HEK293 (cell line): ENCODE data around the gene CD300LB.

Source experiments
- CTCF ChIA-PET: fragments of 350-600 bp; formaldehyde crosslinking; extraction: SDS; loops from one replicate; lab custom pipeline; 2021; ENCODE audit warnings: antibody characterized with exemption; lab: Yijun Ruan, JAX
- POLR2A ChIA-PET: fragments of 300-600 bp; formaldehyde crosslinking; extraction: SDS; loops from one replicate; lab custom pipeline; 2020; ENCODE audit warnings: antibody characterized with exemption, inconsistent platforms; lab: Yijun Ruan, JAX
- H3K27ac ChIP-seq: fragments of 200-500 bp; sonication (Bioruptor generic); 2 replicates; pipeline ENCODE4 v1.5.1; 2014; ENCODE audit warnings: low read depth, low read length, control low read depth, inconsistent platforms; ENCODE audit errors: extremely low read depth
- H3K36me3 ChIP-seq, 2 experiments: fragments of 200-500 bp in 1 of 2; sonication (Bioruptor generic) in 1 of 2; 1 replicate in 1 of 2; 2 replicates in 1 of 2; pipeline ENCODE4 v1.5.1; 2014 to 2017; ENCODE audit warnings: inconsistent platforms in 2 of 2, low read length in 2 of 2; ENCODE audit not compliant: control insufficient read depth in 2 of 2, insufficient read depth in 1 of 2
- H3K4me1 ChIP-seq: fragments of 200-500 bp; sonication (Bioruptor generic); 2 replicates; pipeline ENCODE4 v1.5.1; 2014; ENCODE audit warnings: mild to moderate bottlenecking, low read length, inconsistent platforms; ENCODE audit not compliant: control insufficient read depth, insufficient read depth
- H3K4me3 ChIP-seq: 2 replicates; pipeline ENCODE4 v1.5.1; 2011; ENCODE audit warnings: low read depth, mild to moderate bottlenecking, control low read depth, low read length, moderate library complexity
- H3K9me3 ChIP-seq: fragments of 200-500 bp; sonication (Bioruptor generic); 2 replicates; pipeline ENCODE4 v1.5.1; 2014; ENCODE audit warnings: low read depth, low read length, inconsistent platforms; ENCODE audit not compliant: control insufficient read depth, insufficient read depth
- BCL11A ChIP-seq: fragments of 450-650 bp; formaldehyde crosslinking; IDR thresholded peaks from 2 replicates; pipeline ENCODE4 v1.5.1; 2016; ENCODE audit warnings: low read depth, missing biosample characterization, missing genetic modification characterization
- GFI1B ChIP-seq: fragments of 450-650 bp; formaldehyde crosslinking; IDR thresholded peaks from 2 replicates; pipeline ENCODE4 v1.5.1; 2016; ENCODE audit warnings: missing biosample characterization, missing genetic modification characterization
- GLI4 ChIP-seq: fragments of 450-650 bp; formaldehyde crosslinking; IDR thresholded peaks from 2 replicates; pipeline ENCODE4 v1.5.1; 2016; ENCODE audit warnings: missing biosample characterization, missing genetic modification characterization
- KLF10 ChIP-seq: fragments of 450-650 bp; IDR thresholded peaks from 2 replicates; pipeline ENCODE4 v1.5.1; 2018; ENCODE audit warnings: missing biosample characterization, mild to moderate bottlenecking, missing genetic modification characterization
- OSR2 ChIP-seq: fragments of 450-650 bp; formaldehyde crosslinking; IDR thresholded peaks from 2 replicates; pipeline ENCODE4 v1.5.1; 2016; ENCODE audit warnings: missing biosample characterization, missing genetic modification characterization
- SETDB1 ChIP-seq: IDR thresholded peaks from one replicate; pipeline ENCODE4 v1.6.1; 2017; ENCODE audit warnings: mild to moderate bottlenecking, low read length, moderate library complexity, mixed read lengths; ENCODE audit not compliant: insufficient read length
- ZBTB48 ChIP-seq: fragments of 450-650 bp; formaldehyde crosslinking; IDR thresholded peaks from 2 replicates; pipeline ENCODE4 v1.5.1; 2016; ENCODE audit warnings: missing biosample characterization, missing genetic modification characterization
- ZNF140 ChIP-seq: fragments of 450-650 bp; formaldehyde crosslinking; IDR thresholded peaks from 2 replicates; pipeline ENCODE4 v1.5.1; 2016; ENCODE audit warnings: missing biosample characterization, missing genetic modification characterization
- ZNF148 ChIP-seq: fragments of 450-650 bp; formaldehyde crosslinking; IDR thresholded peaks from 2 replicates; pipeline ENCODE4 v1.5.0; 2017; ENCODE audit warnings: missing biosample characterization, missing genetic modification characterization, borderline replicate concordance
- ZNF157 ChIP-seq: fragments of 450-650 bp; formaldehyde crosslinking; IDR thresholded peaks from 2 replicates; pipeline ENCODE4 v1.5.1; 2016; ENCODE audit warnings: missing biosample characterization, missing genetic modification characterization
- ZNF2 ChIP-seq: fragments of 450-650 bp; formaldehyde crosslinking; IDR thresholded peaks from 2 replicates; pipeline ENCODE4 v1.5.1; 2016; ENCODE audit warnings: missing biosample characterization, missing genetic modification characterization
- ZNF433 ChIP-seq: fragments of 450-650 bp; formaldehyde crosslinking; IDR thresholded peaks from 2 replicates; pipeline ENCODE4 v1.5.1; 2016; ENCODE audit warnings: missing biosample characterization, missing genetic modification characterization, low read depth
- ZNF548 ChIP-seq: fragments of 450-650 bp; formaldehyde crosslinking; IDR thresholded peaks from 2 replicates; pipeline ENCODE4 v1.5.1; 2016; ENCODE audit warnings: missing biosample characterization, missing genetic modification characterization
- ZNF560 ChIP-seq: fragments of 450-650 bp; formaldehyde crosslinking; IDR thresholded peaks from 2 replicates; pipeline ENCODE4 v1.5.1; 2017; ENCODE audit warnings: missing biosample characterization, missing genetic modification characterization, borderline replicate concordance
- ZNF747 ChIP-seq: fragments of 450-650 bp; formaldehyde crosslinking; IDR thresholded peaks from 2 replicates; pipeline ENCODE4 v1.5.1; 2016; ENCODE audit warnings: missing biosample characterization, missing genetic modification characterization
- ZNF830 ChIP-seq: fragments of 450-650 bp; IDR thresholded peaks from 2 replicates; pipeline ENCODE4 v1.5.0; 2018; ENCODE audit warnings: missing biosample characterization, missing genetic modification characterization, low read depth, mild to moderate bottlenecking, moderate library complexity
- ZSCAN4 ChIP-seq: fragments of 450-650 bp; formaldehyde crosslinking; IDR thresholded peaks from 2 replicates; pipeline ENCODE4 v1.5.1; 2017; ENCODE audit warnings: missing biosample characterization, missing genetic modification characterization
- TF ChIP-seq, protein P1 (sequence below): fragments of 450-650 bp; formaldehyde crosslinking; optimal IDR thresholded peaks from 2 replicates; pipeline ENCODE3; 2016; ENCODE audit warnings: missing biosample characterization, mild to moderate bottlenecking, missing genetic modification characterization
- TF ChIP-seq, protein P2 (sequence below): fragments of 450-650 bp; formaldehyde crosslinking; IDR thresholded peaks from 2 replicates; pipeline ENCODE4 v1.5.1; 2016; ENCODE audit warnings: missing biosample characterization, missing genetic modification characterization
- TF ChIP-seq, protein P3 (sequence below): fragments of 450-650 bp; formaldehyde crosslinking; IDR thresholded peaks from 2 replicates; pipeline ENCODE4 v1.5.1; 2017; ENCODE audit warnings: missing biosample characterization, missing genetic modification characterization
- TF ChIP-seq, protein P4 (sequence below): fragments of 450-650 bp; formaldehyde crosslinking; IDR thresholded peaks from 2 replicates; pipeline ENCODE4 v1.5.1; 2016; ENCODE audit warnings: missing biosample characterization, missing genetic modification characterization

Gene CD300LB

GRCh38 chr17:74526681-74527080, 4.6 kb downstream of the CD300LB start:
- POLR2A ChIA-PET, result no interaction called here
- H3K4me3 ChIP-seq, result no peak overlapping the region
- TF ChIP-seq ZNF560 (tag by site-specific recombination), result no peak
- no peak for TF ChIP-seq BCL11A (tag by site-specific recombination)
- no peak for TF ChIP-seq ZNF548
- TF ChIP-seq OSR2, result no peak
- TF ChIP-seq, protein P1, sequence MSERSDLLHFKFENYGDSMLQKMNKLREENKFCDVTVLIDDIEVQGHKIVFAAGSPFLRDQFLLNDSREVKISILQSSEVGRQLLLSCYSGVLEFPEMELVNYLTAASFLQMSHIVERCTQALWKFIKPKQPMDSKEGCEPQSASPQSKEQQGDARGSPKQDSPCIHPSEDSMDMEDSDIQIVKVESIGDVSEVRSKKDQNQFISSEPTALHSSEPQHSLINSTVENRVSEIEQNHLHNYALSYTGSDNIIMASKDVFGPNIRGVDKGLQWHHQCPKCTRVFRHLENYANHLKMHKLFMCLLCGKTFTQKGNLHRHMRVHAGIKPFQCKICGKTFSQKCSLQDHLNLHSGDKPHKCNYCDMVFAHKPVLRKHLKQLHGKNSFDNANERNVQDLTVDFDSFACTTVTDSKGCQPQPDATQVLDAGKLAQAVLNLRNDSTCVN (tag by site-specific recombination), result no peak
- TF ChIP-seq ZNF157, result no peak
- no peak for TF ChIP-seq GFI1B (tag by site-specific recombination)
- TF ChIP-seq, all 188 proteins: peak for 0
- H3K4me1 ChIP-seq, result no peaks in the 10 kb centered on the region
- H3K27ac ChIP-seq, result no peak overlapping the region
- H3K9me3 ChIP-seq, result no peaks in the 10 kb centered on the region
- CTCF ChIA-PET, result no interaction called here
- H3K36me3 ChIP-seq, result no peaks in the 10 kb centered on the region

- Histone ChIP-seq H3K4me1 (no peaks in the 10 kb centered on the region), H3K4me3 (no peak overlapping the region), H3K9me3 (no peaks in the 10 kb centered on the region), H3K27ac (no peak overlapping the region), H3K36me3 (no peaks in the 10 kb centered on the region)
- CTCF ChIA-PET, result interaction anchor here (0.7 kb wide), 1 partner anchor 84 kb away, joined by 4 read pairs; no protein-coding TSS in a partner anchor
- POLR2A ChIA-PET, result no interaction called here
- no peak for TF ChIP-seq ZNF140
- TF ChIP-seq ZNF433 (tag by site-specific recombination), result no peak
- no peak for TF ChIP-seq ZSCAN4 (tag by site-specific recombination)
- no peak for TF ChIP-seq GLI4 (tag by site-specific recombination)
- TF ChIP-seq, protein P2, sequence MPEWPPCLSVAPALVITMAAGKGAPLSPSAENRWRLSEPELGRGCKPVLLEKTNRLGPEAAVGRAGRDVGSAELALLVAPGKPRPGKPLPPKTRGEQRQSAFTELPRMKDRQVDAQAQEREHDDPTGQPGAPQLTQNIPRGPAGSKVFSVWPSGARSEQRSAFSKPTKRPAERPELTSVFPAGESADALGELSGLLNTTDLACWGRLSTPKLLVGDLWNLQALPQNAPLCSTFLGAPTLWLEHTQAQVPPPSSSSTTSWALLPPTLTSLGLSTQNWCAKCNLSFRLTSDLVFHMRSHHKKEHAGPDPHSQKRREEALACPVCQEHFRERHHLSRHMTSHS (tag by site-specific recombination), result no peak
- TF ChIP-seq ZNF148 (tag by site-specific recombination), result no peak
- TF ChIP-seq KLF10 (tag by site-specific recombination), result no peak
- TF ChIP-seq, protein P3, sequence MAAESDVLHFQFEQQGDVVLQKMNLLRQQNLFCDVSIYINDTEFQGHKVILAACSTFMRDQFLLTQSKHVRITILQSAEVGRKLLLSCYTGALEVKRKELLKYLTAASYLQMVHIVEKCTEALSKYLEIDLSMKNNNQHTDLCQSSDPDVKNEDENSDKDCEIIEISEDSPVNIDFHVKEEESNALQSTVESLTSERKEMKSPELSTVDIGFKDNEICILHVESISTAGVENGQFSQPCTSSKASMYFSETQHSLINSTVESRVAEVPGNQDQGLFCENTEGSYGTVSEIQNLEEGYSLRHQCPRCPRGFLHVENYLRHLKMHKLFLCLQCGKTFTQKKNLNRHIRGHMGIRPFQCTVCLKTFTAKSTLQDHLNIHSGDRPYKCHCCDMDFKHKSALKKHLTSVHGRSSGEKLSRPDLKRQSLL (tag by site-specific recombination), result no peak
- no peak for TF ChIP-seq ZBTB48 (tag by site-specific recombination)
- TF ChIP-seq SETDB1, result no peak
- TF ChIP-seq, protein P4, sequence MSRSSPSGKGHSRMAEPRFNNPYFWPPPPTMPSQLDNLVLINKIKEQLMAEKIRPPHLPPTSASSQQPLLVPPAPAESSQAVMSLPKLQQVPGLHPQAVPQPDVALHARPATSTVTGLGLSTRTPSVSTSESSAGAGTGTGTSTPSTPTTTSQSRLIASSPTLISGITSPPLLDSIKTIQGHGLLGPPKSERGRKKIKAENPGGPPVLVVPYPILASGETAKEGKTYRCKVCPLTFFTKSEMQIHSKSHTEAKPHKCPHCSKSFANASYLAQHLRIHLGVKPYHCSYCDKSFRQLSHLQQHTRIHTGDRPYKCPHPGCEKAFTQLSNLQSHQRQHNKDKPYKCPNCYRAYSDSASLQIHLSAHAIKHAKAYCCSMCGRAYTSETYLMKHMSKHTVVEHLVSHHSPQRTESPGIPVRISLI, result no peak
- TF ChIP-seq ZNF830 (tag by site-specific recombination), result no peak
- TF ChIP-seq ZNF747 (tag by site-specific recombination), result no peak
- TF ChIP-seq ZNF2 (tag by site-specific recombination), result no peak
Measured at GRCh38 chr17:74525781-74526288, 5.4 kb downstream of the CD300LB start.
